PC-9 (cell line): ENCODE data around the gene VAV2.

Experiments
- EZH2 ChIP-seq: fragments of 200-600 bp; sonication (generic); IDR thresholded peaks from 2 replicates; pipeline ENCODE4 v1.8.0; 2017; ENCODE audit warnings: antibody characterized with exemption, low read depth
- TF ChIP-seq, protein P1 (sequence below): fragments of 200-600 bp; sonication (generic); conservative IDR thresholded peaks from 2 replicates; pipeline ENCODE4 v1.6.1; 2017; ENCODE audit warnings: mixed run types, antibody characterized with exemption, mild to moderate bottlenecking, moderate library complexity

- TF ChIP-seq, protein P1, sequence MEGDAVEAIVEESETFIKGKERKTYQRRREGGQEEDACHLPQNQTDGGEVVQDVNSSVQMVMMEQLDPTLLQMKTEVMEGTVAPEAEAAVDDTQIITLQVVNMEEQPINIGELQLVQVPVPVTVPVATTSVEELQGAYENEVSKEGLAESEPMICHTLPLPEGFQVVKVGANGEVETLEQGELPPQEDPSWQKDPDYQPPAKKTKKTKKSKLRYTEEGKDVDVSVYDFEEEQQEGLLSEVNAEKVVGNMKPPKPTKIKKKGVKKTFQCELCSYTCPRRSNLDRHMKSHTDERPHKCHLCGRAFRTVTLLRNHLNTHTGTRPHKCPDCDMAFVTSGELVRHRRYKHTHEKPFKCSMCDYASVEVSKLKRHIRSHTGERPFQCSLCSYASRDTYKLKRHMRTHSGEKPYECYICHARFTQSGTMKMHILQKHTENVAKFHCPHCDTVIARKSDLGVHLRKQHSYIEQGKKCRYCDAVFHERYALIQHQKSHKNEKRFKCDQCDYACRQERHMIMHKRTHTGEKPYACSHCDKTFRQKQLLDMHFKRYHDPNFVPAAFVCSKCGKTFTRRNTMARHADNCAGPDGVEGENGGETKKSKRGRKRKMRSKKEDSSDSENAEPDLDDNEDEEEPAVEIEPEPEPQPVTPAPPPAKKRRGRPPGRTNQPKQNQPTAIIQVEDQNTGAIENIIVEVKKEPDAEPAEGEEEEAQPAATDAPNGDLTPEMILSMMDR: no peak
- TF ChIP-seq EZH2: no peak
These were observed 36.6 kb upstream of the VAV2 start for GRCh38 chr9:134028575-134029247.
